Ishikawa (cell line): Measurements from ENCODE around the gene VSTM2B.

Experiments
- CREB1 ChIP-seq: IDR thresholded peaks from 2 replicates; pipeline ENCODE4 v1.6.1; 2012; ENCODE audit warnings: low read depth
- EP300 ChIP-seq: IDR thresholded peaks from 2 replicates; pipeline ENCODE4 v1.6.1; 2012; ENCODE audit warnings: borderline replicate concordance
- RAD21 ChIP-seq: IDR thresholded peaks from 2 replicates; pipeline ENCODE4 v1.6.1; 2012; ENCODE audit warnings: low read depth
- TAF1 ChIP-seq: IDR thresholded peaks from 2 replicates; pipeline ENCODE4 v1.6.1; 2012; ENCODE audit warnings: low read depth, mild to moderate bottlenecking

- TF ChIP-seq TAF1 (no peak), EP300 (no peak), RAD21 (no peak), CREB1 (no peak)
These were observed 17.6 kb downstream of the VSTM2B start for GRCh38 chr19:29543381-29543780.
